ENCODE results near the gene TEX26.
A peak's percentile ranks its signal among the peaks of the same experiment; 100 is the strongest.

TEX26 gene

DNA sequence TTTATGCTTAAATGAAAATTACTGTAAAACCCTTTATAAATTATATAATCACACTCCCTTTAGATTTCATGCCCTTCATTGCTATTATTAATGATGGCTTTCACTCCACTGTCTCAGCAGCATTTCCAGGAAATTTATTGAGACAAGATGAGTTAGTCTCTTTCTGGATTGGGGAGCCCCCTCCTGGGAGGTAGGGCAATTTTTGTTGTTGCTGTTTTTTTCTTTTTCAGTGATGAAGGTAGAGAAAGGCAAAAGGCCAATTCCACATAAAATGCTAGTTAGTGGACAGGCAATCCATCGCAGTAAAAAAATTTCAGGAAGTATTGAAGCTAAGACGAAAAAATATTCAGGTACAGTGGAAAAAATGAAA, 80.2 kb downstream of the TEX26 start:
- peak; percentile 18 for DNase-seq (ENCODE audit: low spot score)

DNA sequence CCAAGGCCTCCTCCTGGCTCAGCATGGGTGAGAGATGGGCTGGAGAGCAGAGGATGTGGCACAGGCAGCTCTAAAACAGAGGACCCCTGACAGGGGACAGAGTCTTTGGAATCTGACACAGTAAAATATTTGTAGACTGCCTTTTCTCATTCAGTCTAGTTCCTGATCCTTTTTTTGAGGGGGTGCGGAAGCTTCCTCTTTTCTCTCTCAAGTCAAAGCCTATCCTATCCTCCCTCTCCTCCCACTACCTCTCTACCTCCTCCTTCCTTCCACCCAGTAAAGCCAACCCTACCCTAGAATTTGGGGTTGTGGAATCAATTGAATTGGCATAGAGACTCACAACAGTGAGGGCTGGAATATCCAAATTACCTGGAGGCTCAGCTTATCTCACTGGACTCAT, 82.0 kb downstream of the TEX26 start:
- DNase-seq (ENCODE audit: low spot score), result no peak

DNA sequence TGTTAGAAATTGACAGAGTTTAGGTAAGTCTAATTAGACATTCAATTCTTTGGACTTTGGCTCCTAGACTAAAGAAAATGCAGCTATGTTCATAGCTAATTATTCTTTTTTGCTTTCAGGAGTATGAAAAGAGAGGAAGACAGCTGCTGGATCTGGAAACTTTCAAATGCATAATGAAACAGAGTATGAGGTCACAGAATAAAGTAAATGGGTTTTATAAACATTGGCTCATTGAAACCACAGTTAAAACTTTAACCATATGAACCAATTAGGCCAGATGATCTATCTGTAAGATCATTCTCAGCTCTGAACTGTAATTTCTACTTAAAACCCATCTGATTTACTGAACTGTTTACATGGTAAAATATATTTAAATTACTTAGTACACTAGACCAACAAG, 82.7 kb downstream of the TEX26 start:
- peak; percentile 17 for DNase-seq (ENCODE audit: low spot score)

DNA sequence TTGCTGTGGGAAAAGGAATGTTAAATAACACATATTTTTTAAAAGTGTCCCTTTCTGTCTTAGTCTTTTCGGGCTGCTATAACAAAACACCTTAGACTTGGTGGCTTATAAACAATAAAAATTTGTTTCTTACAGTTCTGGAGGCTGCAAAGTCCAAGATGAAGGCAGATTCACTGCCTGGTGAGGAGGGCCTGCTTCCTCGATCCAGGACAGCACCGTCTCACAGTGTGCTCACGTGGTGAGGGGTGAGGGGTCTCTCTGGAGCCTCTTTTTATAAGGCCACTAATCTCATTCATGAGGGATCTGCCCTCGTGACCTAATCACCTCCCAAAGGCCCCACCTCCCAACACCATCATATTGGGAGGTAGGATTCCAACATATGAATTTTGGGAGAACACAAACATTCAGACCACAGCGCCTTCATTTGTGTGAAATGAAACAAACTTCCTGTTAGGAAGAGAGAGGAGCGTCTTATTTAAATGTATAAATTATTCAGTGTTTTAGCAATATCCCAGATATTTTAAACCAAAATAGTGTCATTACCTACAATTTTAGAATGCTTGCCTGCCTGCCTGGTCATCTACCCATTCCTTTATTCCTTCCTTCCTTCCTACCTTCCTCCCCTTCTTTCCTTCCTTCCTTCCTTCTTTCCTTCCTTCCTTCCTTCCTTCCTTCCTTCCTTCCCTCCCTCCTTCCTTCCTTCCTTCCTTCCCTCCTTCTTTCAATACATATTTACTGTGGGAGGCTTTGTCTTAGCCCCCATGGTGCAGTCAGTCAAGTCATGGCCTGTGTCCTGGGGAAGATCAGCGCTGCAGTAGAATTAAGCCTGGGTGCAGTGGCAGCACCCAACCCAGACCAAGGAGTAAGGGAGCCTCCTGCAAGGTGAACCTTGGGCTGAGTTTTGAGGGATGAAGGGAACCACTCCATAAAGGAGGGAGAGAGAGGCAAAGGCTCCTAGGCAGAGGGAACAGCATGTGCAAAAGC, 84.2 kb downstream of the TEX26 start:
- no peak for DNase-seq (ENCODE audit: low spot score)

DNA sequence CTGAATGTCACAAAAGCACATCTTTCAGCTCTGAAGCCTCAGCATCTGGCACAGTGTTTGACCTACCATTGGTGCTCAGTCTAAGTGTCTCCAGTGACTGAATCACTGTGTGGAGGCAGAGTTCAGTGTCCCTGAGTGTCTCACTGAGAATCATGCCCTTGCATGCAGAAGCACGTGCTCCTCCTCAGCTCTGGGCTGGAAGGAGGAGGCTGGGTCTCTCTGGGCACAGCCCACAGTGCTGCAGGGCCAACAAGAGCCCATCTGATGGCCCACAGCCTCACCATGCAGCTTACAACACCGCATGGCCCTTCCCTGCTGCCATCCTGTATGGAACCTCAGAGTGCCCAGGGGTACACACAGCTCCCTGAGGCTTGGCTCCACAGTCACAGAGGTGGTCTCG, 86.1 kb downstream of the TEX26 start:
- DNase-seq (ENCODE audit: low spot score), result no peak

DNA sequence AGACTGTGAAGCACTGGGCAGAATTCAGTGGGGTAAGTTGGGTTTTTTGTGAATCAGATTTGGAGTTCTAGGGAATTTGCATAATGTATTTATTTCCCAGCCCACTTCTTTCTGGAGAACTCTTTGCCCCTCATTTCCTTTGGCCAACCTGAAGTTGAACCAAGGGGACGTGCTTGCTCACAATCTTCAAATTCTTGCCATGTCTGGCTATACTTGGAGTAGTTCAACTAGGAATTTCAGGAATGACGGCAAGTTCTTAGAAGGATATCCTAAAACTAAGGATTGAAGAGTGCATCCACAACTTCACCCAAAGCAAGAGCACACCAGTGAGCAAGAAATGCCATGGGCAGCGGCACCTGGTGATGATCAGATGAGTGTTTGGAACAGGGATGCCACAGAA, 88.5 kb downstream of the TEX26 start:
- no peak for DNase-seq (ENCODE audit: low spot score)

DNA sequence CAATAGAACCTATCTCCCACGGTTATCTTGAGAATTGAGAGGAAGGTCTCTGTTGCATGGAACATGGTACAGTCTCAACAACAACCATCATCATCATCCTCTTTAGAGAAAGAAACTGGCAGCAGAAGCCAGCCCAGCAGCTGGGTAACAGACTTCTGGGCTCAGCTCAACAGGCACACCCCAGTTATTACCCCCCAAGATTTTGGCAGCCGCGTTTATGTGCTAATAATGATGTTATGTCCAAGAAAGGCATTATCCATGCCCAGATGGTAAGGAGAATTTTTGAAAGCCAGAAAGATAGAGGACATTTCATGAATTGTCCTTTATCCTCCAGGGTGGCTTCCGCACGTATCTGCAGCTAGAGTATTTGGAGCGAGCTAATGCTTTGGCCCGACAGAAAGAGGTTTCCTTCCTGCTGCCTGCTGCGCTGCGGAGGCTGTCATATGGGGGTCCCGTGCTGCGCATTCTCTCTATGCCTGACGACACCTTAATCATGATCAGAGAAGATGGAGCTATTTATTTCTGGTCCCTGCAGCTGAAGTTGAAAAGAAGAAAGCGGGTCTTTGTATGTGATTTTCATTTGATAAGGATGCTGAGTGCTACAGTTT, 89.9 kb downstream of the TEX26 start:
- no peak for DNase-seq (ENCODE audit: low spot score)

DNA sequence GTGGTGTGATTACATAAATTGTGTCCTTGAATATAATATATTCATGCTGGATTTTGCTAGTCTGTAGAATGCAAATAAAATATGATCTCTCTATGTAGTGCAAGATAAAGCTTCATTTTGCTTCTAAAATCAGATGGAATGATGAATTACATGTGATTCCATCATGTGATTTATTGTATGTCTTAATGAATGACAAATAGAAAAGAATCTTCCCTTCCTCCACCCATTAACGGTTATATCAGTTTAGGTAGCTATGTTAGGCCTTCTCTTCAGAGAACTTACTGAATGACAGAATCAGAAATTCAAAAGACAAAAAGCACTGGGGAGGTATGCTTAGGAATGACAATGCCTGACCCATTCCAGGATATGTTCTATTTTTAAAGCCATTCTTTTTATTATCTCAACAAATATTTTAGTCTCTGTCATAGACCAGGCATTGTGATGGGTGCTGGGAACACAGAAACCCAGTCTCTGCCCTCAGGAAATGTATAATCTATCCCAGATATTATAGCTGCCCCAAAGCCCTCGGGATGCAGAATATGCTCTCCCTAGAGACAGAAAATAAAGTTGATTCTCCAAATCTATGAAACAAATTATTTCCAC, 90.6 kb downstream of the TEX26 start:
- no peak for DNase-seq (ENCODE audit: low spot score)

Data from kidney tubule cell (primary cell).